ENCODE data around the gene NT5C3B. TPM values are rescaled to one million over a fixed set of nuclear protein-coding genes. Genes with fewer than 3 reads are reported as not detected.

The NT5C3B gene
- total and polyA plus RNA-seq, 4 donors, result 15.3 to 32.0 (median 26.9) TPM

DNA sequence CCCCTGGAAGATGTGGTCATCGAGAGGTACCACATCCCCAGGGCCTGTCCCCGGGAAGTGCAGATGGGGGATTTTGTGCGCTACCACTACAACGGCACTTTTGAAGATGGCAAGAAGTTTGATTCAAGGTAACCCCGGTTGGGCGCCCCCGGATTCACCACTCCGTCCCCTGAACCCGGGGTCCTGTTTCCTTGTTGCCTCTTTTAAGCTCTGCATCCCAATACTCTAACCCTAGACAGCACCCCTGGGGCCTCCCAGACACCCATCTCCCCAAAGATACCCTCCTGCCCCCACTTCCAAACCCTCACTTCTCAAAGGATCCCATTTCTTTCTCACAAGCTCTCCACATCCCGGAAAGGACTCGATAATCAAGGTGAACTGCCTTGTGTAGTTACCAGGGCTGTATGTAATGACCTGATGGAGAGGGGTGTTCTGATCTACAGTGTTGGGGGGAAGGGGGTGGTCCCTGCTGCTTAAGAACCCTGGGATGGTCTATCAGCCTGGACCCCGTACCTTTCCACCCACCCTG is 22.8 kb downstream of the NT5C3B start:
- Histone ChIP-seq H3K27me3 (ENCODE audit: control insufficient read depth in 4 of 4, insufficient read depth in 4 of 4, low read length in 3 of 4) (no peaks in the 10 kb centered on the region), H3K4me1 (ENCODE audit: control insufficient read depth in 4 of 4, insufficient read depth in 4 of 4, low read length in 3 of 4) (peaks cover 5 to 18% (median 10%) of the 10 kb centered on the region in 4 donors), H3K9ac (ENCODE audit: low read depth in 1 of 2, low read length in 2 of 2) (no peak overlapping the region), H3K36me3 (ENCODE audit: control insufficient read depth in 4 of 4, insufficient read depth in 3 of 4, low read depth in 1 of 4, low read length in 3 of 4) (no peaks in the 10 kb centered on the region), H3K4me3 (ENCODE audit: low read depth in 1 of 3, low read length in 3 of 3) (peak overlapping the region in 1 of 3 donors; percentile 78), H3K9me3 (ENCODE audit: control insufficient read depth in 4 of 4, low read length in 3 of 4) (no peaks in the 10 kb centered on the region), H3K27ac (ENCODE audit: low read depth in 1 of 2, low read length in 2 of 2) (no peak overlapping the region)
- WGBS, result 44% methylated on average over 12 of the region's 12 CpGs
- DNase-seq (ENCODE audit: low spot score), result no peak
- TF ChIP-seq, protein P1, sequence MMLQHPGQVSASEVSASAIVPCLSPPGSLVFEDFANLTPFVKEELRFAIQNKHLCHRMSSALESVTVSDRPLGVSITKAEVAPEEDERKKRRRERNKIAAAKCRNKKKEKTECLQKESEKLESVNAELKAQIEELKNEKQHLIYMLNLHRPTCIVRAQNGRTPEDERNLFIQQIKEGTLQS (IDR thresholded peaks at IDR 0.05), result no peak

DNA sequence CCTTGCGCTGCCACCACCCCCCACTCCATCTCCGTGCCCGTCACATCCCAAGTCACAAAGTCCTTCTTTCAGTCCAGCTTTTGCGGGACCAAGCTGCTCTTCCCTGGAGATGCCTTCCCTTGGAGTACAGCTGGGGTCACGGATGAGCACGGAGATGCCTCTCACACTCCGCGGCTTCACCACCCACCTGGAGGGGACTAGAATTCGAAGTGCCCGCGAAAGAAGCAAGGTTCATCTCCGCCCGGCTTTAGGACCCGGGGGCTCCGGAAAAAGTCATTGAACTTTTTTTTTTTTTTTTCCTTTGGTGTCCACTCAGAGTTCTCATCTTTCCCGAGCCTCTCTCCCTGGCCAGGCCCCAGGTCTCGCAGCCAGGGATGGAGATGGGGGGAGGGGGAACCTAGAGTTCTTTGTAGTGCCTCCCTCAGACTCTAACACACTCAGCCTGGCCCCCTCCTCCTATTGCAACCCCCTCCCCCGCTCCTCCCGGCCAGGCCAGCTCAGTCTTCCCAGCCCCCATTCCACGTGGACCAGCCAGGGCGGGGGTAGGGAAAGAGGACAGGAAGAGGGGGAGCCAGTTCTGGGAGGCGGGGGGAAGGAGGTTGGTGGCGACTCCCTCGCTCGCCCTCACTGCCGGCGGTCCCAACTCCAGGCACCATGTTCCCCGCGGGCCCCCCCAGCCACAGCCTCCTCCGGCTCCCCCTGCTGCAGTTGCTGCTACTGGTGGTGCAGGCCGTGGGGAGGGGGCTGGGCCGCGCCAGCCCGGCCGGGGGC is 23.5 kb downstream of the NT5C3B start, which contains the start of gene FKBP10:
TSS of gene FKBP10 (plus strand) at position 624 of the 771 bp plus-strand sequence. CDS start at position 655, 31 bp downstream.
- Histone ChIP-seq H3K4me3 (ENCODE audit: low read depth in 1 of 3, low read length in 3 of 3) (peak within 1 kb of the TSS in 2 of 3 donors; percentile 54 to 78), H3K4me1 (ENCODE audit: control insufficient read depth in 4 of 4, insufficient read depth in 4 of 4, low read length in 3 of 4) (peaks cover 5 to 18% (median 10%) of the 10 kb centered on the region in 4 donors), H3K9ac (ENCODE audit: low read depth in 1 of 2, low read length in 2 of 2) (no peak within 1 kb of the TSS), H3K27ac (ENCODE audit: low read depth in 1 of 2, low read length in 2 of 2) (peak within 1 kb of the TSS; percentile 15 to 31), H3K9me3 (ENCODE audit: control insufficient read depth in 4 of 4, low read length in 3 of 4) (no peaks in the 10 kb centered on the region), H3K36me3 (ENCODE audit: control insufficient read depth in 4 of 4, insufficient read depth in 3 of 4, low read depth in 1 of 4, low read length in 3 of 4) (no peaks in the 10 kb centered on the region), H3K27me3 (ENCODE audit: control insufficient read depth in 4 of 4, insufficient read depth in 4 of 4, low read length in 3 of 4) (no peaks in the 10 kb centered on the region)
- DNase-seq (ENCODE audit: low spot score), result peak; percentile 49
- TF ChIP-seq GABPA (IDR thresholded peaks at IDR 0.05 in 1 of 2, conservative IDR thresholded peaks at IDR 0.05 in 1 of 2) (no peak), RXRA (IDR thresholded peaks at IDR 0.05) (peak in 1 of 2 donors; percentile 7)
- 8% methylated on average over 35 of the region's 35 CpGs for WGBS

DNA sequence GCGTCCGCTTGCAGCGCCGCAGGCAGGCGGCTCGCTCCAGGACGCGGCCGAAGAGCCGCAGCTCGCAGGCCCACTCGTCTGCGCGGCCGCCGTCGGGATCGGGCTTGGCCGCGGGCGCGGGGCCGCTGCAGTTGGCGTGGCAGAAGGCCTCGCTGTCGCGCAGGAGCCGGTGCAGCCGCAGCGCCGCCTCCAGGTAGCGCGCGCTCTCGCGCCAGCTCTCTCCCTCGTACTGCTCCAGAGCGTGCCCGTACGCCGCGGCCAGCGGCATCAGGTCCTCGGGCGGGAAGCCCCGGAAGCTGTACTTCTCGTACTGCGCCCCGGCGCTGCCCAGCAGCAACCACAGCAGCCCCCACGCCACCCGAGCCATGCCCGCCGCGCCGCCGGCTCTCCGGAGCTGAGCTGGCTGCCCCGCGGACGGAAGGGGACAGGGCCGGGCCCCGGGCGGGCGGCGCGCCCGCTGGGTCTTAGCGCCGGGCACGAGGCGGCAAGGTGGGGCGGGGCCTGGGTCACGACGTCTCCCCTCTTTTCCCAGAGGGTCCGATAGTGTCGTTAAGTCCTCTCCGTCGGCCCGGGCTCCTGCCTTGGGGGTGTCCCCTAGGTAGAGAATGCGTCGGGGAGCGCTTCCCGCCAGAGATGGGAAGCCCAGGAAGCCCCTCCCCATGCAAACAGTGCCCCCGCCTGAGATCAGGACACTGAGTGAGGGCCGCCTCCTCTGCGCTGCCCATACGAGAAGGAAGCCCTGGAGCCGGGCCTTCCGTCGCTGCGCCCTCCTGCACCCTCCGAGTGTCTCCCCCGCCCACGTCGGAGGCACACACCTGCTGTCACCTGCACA is 24.3 kb downstream of the NT5C3B start, which contains the start of gene P3H4:
TSS of gene P3H4 (minus strand) at position 401 of the 832 bp plus-strand sequence. CDS start at position 367, 34 bp downstream.
- no peak for TF ChIP-seq YY1 (IDR thresholded peaks at IDR 0.05)
- no peak for TF ChIP-seq NR2F2 (IDR thresholded peaks at IDR 0.05)
- TF ChIP-seq HNF4A (conservative IDR thresholded peaks at IDR 0.05), result no peak
- TF ChIP-seq HNF4G (IDR thresholded peaks at IDR 0.05), result no peak
- TF ChIP-seq, protein P2, sequence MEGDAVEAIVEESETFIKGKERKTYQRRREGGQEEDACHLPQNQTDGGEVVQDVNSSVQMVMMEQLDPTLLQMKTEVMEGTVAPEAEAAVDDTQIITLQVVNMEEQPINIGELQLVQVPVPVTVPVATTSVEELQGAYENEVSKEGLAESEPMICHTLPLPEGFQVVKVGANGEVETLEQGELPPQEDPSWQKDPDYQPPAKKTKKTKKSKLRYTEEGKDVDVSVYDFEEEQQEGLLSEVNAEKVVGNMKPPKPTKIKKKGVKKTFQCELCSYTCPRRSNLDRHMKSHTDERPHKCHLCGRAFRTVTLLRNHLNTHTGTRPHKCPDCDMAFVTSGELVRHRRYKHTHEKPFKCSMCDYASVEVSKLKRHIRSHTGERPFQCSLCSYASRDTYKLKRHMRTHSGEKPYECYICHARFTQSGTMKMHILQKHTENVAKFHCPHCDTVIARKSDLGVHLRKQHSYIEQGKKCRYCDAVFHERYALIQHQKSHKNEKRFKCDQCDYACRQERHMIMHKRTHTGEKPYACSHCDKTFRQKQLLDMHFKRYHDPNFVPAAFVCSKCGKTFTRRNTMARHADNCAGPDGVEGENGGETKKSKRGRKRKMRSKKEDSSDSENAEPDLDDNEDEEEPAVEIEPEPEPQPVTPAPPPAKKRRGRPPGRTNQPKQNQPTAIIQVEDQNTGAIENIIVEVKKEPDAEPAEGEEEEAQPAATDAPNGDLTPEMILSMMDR (IDR thresholded peaks at IDR 0.05; ENCODE audit: low read depth, low read length, missing input control), result peak; percentile 49
- peak; percentile 23 to 57 for TF ChIP-seq RAD21 (IDR thresholded peaks at IDR 0.05)
- TF ChIP-seq GABPA (IDR thresholded peaks at IDR 0.05 in 1 of 2, conservative IDR thresholded peaks at IDR 0.05 in 1 of 2), result no peak
- TF ChIP-seq, protein P3, sequence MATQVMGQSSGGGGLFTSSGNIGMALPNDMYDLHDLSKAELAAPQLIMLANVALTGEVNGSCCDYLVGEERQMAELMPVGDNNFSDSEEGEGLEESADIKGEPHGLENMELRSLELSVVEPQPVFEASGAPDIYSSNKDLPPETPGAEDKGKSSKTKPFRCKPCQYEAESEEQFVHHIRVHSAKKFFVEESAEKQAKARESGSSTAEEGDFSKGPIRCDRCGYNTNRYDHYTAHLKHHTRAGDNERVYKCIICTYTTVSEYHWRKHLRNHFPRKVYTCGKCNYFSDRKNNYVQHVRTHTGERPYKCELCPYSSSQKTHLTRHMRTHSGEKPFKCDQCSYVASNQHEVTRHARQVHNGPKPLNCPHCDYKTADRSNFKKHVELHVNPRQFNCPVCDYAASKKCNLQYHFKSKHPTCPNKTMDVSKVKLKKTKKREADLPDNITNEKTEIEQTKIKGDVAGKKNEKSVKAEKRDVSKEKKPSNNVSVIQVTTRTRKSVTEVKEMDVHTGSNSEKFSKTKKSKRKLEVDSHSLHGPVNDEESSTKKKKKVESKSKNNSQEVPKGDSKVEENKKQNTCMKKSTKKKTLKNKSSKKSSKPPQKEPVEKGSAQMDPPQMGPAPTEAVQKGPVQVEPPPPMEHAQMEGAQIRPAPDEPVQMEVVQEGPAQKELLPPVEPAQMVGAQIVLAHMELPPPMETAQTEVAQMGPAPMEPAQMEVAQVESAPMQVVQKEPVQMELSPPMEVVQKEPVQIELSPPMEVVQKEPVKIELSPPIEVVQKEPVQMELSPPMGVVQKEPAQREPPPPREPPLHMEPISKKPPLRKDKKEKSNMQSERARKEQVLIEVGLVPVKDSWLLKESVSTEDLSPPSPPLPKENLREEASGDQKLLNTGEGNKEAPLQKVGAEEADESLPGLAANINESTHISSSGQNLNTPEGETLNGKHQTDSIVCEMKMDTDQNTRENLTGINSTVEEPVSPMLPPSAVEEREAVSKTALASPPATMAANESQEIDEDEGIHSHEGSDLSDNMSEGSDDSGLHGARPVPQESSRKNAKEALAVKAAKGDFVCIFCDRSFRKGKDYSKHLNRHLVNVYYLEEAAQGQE (IDR thresholded peaks at IDR 0.05), result no peak
- TF ChIP-seq TAF1 (conservative IDR thresholded peaks at IDR 0.05), result no peak
- peak within 1 kb of the TSS; percentile 15 to 31 for H3K27ac ChIP-seq (ENCODE audit: low read depth in 1 of 2, low read length in 2 of 2)
- no peaks in the 10 kb centered on the region for H3K36me3 ChIP-seq (ENCODE audit: control insufficient read depth in 4 of 4, insufficient read depth in 3 of 4, low read depth in 1 of 4, low read length in 3 of 4)
- no peaks in the 10 kb centered on the region for H3K27me3 ChIP-seq (ENCODE audit: control insufficient read depth in 4 of 4, insufficient read depth in 4 of 4, low read length in 3 of 4)
- peak; percentile 63 for DNase-seq (ENCODE audit: low spot score)
- peak within 1 kb of the TSS; percentile 34 to 78 (median 54) for H3K4me3 ChIP-seq (ENCODE audit: low read depth in 1 of 3, low read length in 3 of 3)
- H3K9ac ChIP-seq (ENCODE audit: low read depth in 1 of 2, low read length in 2 of 2), result no peak within 1 kb of the TSS
- peaks cover 5 to 20% (median 10%) of the 10 kb centered on the region in 4 donors for H3K4me1 ChIP-seq (ENCODE audit: control insufficient read depth in 4 of 4, insufficient read depth in 4 of 4, low read length in 3 of 4)
- no peaks in the 10 kb centered on the region for H3K9me3 ChIP-seq (ENCODE audit: control insufficient read depth in 4 of 4, low read length in 3 of 4)
- WGBS, result 1% methylated on average over 96 of the region's 96 CpGs

All from liver (tissue), 9 donors.